Measurements from ENCODE around the gene AP1G1. TPM values are rescaled to one million over a fixed set of nuclear protein-coding genes. Genes with fewer than 3 reads are reported as not detected.
A peak's percentile ranks its signal among the peaks of the same experiment; 100 is the strongest.

AP1G1 gene
- total RNA-seq, 2 experiments from 2014 or later: 57.9 to 89.7 TPM

DNA sequence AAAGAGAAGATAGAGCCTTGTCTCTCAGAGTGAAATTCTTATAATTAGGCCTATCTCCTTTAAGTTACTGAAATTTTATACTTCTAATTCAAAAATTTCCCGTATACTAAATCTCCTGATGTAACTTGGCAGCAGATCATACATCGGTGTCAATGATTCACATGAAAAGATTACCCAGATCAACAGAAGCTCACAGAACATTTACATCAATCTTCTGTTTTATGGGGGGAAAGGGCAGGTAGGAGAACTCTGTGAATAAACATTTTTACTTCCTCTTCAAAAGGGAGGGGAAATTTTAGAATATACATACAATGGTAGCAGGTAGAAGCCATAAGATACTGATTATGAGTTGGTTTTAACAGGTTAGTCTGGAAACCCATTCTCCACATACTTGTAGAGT lies 127.3 kb downstream of the AP1G1 start:
- TF ChIP-seq, protein P1, sequence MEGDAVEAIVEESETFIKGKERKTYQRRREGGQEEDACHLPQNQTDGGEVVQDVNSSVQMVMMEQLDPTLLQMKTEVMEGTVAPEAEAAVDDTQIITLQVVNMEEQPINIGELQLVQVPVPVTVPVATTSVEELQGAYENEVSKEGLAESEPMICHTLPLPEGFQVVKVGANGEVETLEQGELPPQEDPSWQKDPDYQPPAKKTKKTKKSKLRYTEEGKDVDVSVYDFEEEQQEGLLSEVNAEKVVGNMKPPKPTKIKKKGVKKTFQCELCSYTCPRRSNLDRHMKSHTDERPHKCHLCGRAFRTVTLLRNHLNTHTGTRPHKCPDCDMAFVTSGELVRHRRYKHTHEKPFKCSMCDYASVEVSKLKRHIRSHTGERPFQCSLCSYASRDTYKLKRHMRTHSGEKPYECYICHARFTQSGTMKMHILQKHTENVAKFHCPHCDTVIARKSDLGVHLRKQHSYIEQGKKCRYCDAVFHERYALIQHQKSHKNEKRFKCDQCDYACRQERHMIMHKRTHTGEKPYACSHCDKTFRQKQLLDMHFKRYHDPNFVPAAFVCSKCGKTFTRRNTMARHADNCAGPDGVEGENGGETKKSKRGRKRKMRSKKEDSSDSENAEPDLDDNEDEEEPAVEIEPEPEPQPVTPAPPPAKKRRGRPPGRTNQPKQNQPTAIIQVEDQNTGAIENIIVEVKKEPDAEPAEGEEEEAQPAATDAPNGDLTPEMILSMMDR (conservative IDR thresholded peaks at IDR 0.05; ENCODE audit: low read length): no peak
- no peak for TF ChIP-seq EZH2phosphoT487 (IDR thresholded peaks at IDR 0.05; ENCODE audit: borderline replicate concordance, low read depth, low read length)
- no peak overlapping the region for H3K4me2 ChIP-seq (ENCODE audit: low read length)
- H3K4me3 ChIP-seq (ENCODE audit: low read depth, low read length, poor library complexity, severe bottlenecking): no peak overlapping the region
- no TSS peak for BruUV-seq (replicated peaks)
- no peak for DNase-seq (ENCODE audit: low spot score)
- no peaks in the 10 kb centered on the region for H4K20me1 ChIP-seq (ENCODE audit: insufficient read depth, low read length)
- no peaks in the 10 kb centered on the region for H3K9me2 ChIP-seq (ENCODE audit: insufficient read depth, low read length)
- intact Hi-C loops (cut with micrococcal nuclease; ENCODE audit: unreplicated experiment): no loop called here
- no peak overlapping the region for H2AFZ ChIP-seq (ENCODE audit: low read length)
- H3K9me3 ChIP-seq (ENCODE audit: low read length): no peaks in the 10 kb centered on the region
- CTCF ChIA-PET (ENCODE audit: unreplicated experiment): no interaction called here
- peaks cover 53% of the 10 kb centered on the region for H3K36me3 ChIP-seq (ENCODE audit: insufficient read depth, low read length)
- H3K27ac ChIP-seq (ENCODE audit: low read depth, low read length, poor library complexity, severe bottlenecking): no peak overlapping the region
- POLR2A ChIA-PET: interaction anchor here (1.2 kb wide), 1 partner anchor 26 kb away, joined by 3 read pairs; no protein-coding TSS in a partner anchor
- no peaks in the 10 kb centered on the region for H3K4me1 ChIP-seq (ENCODE audit: insufficient read depth, low read length, poor library complexity, severe bottlenecking)
- no peaks in the 10 kb centered on the region for H3K79me2 ChIP-seq (ENCODE audit: insufficient read depth, low read depth, low read length)

Small RNA genes within 50 kb of the gene (small RNA-seq; reads per million reads assigned to genes)
- gene AC010653.3 (not detected), gene SNORA70D (not detected), gene SNORD71 (1,080 reads per million, percentile 100 among the genes with 10 or more reads in this experiment)

Other genes starting within 250 kb of the AP1G1 start
- gene TAT, start 231.7 kb downstream of the AP1G1 start, total RNA-seq (2014; rRNA removed; shearing (Covaris generic)): not detected in 2 replicates
- gene TAT, start 231.7 kb downstream of the AP1G1 start, total RNA-seq (2022): not detected in 2 replicates
- gene MARVELD3, start 182.7 kb downstream of the AP1G1 start, total RNA-seq (2014; rRNA removed; shearing (Covaris generic)): not detected in 2 replicates
- not detected in 2 replicates for gene MARVELD3, start 182.7 kb downstream of the AP1G1 start, total RNA-seq (2022)
- 5.9 and 6.7 TPM in 2 replicates for gene PHLPP2, start 84.1 kb downstream of the AP1G1 start, total RNA-seq (2014; rRNA removed; shearing (Covaris generic))
- gene PHLPP2, start 84.1 kb downstream of the AP1G1 start, total RNA-seq (2022): 13.6 and 14.8 TPM in 2 replicates
- gene ATXN1L, start 37.1 kb upstream of the AP1G1 start, total RNA-seq (2014; rRNA removed; shearing (Covaris generic)): 12.5 and 12.8 TPM in 2 replicates
- gene ATXN1L, start 37.1 kb upstream of the AP1G1 start, total RNA-seq (2022): 19.5 and 19.9 TPM in 2 replicates
- 10.5 and 14.6 TPM in 2 replicates for gene ZNF821, start 75.3 kb upstream of the AP1G1 start, total RNA-seq (2014; rRNA removed; shearing (Covaris generic))
- 17.8 and 20.1 TPM in 2 replicates for gene ZNF821, start 75.3 kb upstream of the AP1G1 start, total RNA-seq (2022)
- 147 and 152 TPM in 2 replicates for gene IST1, start 86.7 kb upstream of the AP1G1 start, total RNA-seq (2014; rRNA removed; shearing (Covaris generic))
- gene IST1, start 86.7 kb upstream of the AP1G1 start, total RNA-seq (2022): 200 and 201 TPM in 2 replicates
- gene PKD1L3, start 191.6 kb upstream of the AP1G1 start, total RNA-seq (2014; rRNA removed; shearing (Covaris generic)): 0.09 TPM in 1 of 2 replicates, not detected in the other
- gene PKD1L3, start 191.6 kb upstream of the AP1G1 start, total RNA-seq (2022): not detected in 2 replicates
- 12.3 and 15.7 TPM in 2 replicates for gene DHODH, start 199.9 kb upstream of the AP1G1 start, total RNA-seq (2014; rRNA removed; shearing (Covaris generic))
- 16.6 and 20.9 TPM in 2 replicates for gene DHODH, start 199.9 kb upstream of the AP1G1 start, total RNA-seq (2022)
- gene HP, start 245.7 kb upstream of the AP1G1 start, total RNA-seq (2014; rRNA removed; shearing (Covaris generic)): not detected in 2 replicates
- not detected in 2 replicates for gene HP, start 245.7 kb upstream of the AP1G1 start, total RNA-seq (2022)

Data from OCI-LY7 (cell line).